GM13977 (cell line): Measurements from ENCODE around the gene MRPS34.

Source experiments
- DNase-seq: peaks from one replicate; pipeline ENCODE4 v3.0.0; 2012; ENCODE audit warnings: low spot score
- CTCF ChIP-seq: IDR thresholded peaks from 2 replicates; pipeline ENCODE4 v1.5.1; 2012; ENCODE audit warnings: mild to moderate bottlenecking, control low read depth; ENCODE audit not compliant: insufficient read depth; ENCODE audit errors: extremely low read depth, missing control alignments
- in situ Hi-C: fragments of 300-500 bp; cut with MboI; formaldehyde crosslinking; loops from one replicate; pipeline ENCODE4 v1.12.0; 2022; ENCODE audit warnings: low sequenced_read_pairs, low pct_unique_long_range_greater_than_20kb, mixed read lengths, inconsistent platforms; ENCODE audit not compliant: unreplicated experiment

The MRPS34 gene

GRCh38 chr16:1769402-1770300 lies 3.3 kb downstream of the MRPS34 start:
- no peak for DNase-seq
- TF ChIP-seq CTCF: no peak
- in situ Hi-C loops: no loop called here

- no peak for DNase-seq
- TF ChIP-seq CTCF: no peak
- in situ Hi-C loops: no loop called here
Measured at GRCh38 chr16:1768767-1769401, 4.0 kb downstream of the MRPS34 start.

DNA sequence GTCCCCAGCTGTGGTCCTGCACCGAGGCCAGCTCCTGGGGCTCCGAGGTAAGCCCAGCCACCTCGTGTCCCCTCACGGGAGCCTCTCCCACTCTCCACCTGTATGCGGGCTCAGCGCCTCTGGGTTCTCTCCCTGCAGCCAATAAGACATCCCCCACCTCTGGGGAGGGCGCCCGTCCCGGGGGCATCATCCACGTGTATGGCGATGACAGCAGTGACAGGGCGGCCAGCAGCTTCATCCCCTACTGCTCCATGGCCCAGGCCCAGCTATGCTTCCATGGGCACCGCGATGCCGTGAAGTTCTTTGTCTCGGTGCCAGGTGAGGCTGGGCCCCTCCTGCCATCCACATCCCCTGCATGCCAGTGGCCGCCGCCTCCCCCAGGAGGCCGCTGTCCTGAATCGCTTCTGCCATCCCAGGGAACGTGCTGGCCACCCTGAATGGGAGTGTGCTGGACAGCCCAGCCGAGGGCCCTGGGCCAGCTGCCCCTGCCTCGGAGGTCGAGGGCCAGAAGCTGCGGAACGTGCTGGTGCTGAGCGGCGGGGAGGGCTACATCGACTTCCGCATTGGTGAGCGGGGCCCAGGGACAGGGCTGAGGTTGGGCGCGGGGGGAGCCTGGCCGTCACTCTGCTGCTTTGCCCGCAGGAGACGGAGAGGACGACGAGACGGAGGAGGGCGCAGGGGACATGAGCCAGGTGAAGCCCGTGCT lies 4.7 kb downstream of the MRPS34 start:
- no peak for DNase-seq
- no peak for TF ChIP-seq CTCF
- in situ Hi-C loops: no loop called here

GRCh38 chr16:1767116-1767994 lies 5.6 kb downstream of the MRPS34 start:
- DNase-seq: no peak
- TF ChIP-seq CTCF: no peak
- in situ Hi-C loops: no loop called here

DNA sequence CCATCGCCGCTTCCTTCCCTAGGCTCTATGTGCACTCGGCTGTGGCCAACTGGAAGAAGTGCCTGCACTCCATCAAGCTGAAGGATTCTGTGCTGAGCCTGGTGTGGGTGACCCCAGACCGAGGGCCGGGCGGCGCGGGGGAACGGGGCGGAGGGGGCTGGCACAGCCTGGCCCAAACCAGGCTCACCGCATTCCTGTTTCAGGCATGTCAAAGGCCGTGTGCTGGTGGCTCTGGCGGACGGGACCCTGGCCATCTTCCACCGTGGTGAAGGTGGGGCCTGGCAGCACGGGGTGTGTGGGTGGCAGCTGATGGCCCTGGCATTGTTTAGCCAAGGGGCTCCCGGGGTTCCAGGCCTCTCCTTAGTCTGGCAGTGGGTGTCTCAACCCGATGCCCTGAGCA lies 6.2 kb downstream of the MRPS34 start:
- DNase-seq: no peak
- no peak for TF ChIP-seq CTCF
- in situ Hi-C loops: no loop called here

GRCh38 chr16:1766231-1766630 lies 6.7 kb downstream of the MRPS34 start:
- in situ Hi-C loops: no loop called here
- DNase-seq: no peak
- no peak for TF ChIP-seq CTCF
